K562 treated with DMSO at 1 percent for 48 hours (cell line): ENCODE measurements around the gene C1orf50. TPM values are rescaled to one million over a fixed set of nuclear protein-coding genes. Genes with fewer than 3 reads are reported as not detected.

Source experiments
- total RNA-seq: library from RNA; unstranded; fragments of 300-600 nt; gene quantifications from 2 replicates; pipeline ENCODE4 v1.2.3, GENCODE V29; 2022; ENCODE audit warnings: low replicate concordance; ENCODE audit errors: extremely low read depth

The C1orf50 gene
- not detected in 2 replicates for total RNA-seq

DNA sequence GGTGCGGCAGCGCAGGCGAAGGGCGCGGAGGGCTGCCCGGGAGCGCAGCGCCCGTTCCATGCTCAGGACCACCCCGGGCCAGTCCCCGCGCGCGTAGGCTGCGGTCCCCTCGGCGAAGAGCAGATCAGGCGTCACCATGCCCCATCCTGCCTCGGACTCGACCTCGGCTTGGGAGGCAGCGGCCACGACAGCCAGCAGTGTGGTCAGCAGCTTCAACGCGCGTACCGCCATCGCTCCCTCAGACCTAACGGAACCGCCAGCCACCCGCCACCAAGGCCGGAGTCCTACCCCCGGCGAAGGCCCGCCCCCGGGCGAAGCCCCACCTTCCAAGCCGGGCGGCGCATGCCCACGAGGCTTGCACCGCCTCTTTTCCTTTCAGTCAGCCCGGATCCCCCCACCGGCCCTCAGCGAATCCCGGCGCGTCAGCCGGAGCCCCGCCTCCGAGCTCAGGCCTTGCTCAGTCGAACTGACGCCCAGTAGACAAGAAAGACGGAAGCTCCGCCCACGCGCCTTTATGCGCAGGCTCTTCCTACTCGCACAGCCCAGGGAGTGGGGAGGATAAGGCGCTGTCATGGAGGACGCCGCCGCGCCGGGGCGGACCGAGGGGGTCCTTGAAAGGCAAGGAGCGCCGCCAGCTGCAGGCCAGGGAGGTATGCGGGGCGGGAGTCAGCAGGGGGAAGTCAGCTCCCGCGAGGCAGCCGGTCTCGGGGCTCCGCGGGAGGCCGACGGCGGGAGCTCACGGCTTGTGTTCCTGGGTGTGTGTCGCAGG is at the start of gene C1orf50, which contains the start of gene P3H1:
C1orf50 (plus strand) TSS at position 509 of the 769 bp plus-strand sequence; CDS start at position 572, 63 bp downstream.
P3H1 (minus strand) TSS at position 288 of the 769 bp plus-strand sequence; CDS start at position 231, 57 bp downstream.

GRCh38 chr1:42739753-42740700 is 27.0 kb upstream of the C1orf50 start, which contains the start of gene CLDN19:
TSS of gene CLDN19 (minus strand) at chr1:42740236. CDS start at chr1:42740063, 173 bp downstream.

GRCh38 chr1:42784946-42785693 is 18.1 kb downstream of the C1orf50 start, which contains the start of gene TMEM269:
TSS of gene TMEM269 (plus strand) at chr1:42784991. CDS start at chr1:42789894, 4,903 bp downstream.

DNA sequence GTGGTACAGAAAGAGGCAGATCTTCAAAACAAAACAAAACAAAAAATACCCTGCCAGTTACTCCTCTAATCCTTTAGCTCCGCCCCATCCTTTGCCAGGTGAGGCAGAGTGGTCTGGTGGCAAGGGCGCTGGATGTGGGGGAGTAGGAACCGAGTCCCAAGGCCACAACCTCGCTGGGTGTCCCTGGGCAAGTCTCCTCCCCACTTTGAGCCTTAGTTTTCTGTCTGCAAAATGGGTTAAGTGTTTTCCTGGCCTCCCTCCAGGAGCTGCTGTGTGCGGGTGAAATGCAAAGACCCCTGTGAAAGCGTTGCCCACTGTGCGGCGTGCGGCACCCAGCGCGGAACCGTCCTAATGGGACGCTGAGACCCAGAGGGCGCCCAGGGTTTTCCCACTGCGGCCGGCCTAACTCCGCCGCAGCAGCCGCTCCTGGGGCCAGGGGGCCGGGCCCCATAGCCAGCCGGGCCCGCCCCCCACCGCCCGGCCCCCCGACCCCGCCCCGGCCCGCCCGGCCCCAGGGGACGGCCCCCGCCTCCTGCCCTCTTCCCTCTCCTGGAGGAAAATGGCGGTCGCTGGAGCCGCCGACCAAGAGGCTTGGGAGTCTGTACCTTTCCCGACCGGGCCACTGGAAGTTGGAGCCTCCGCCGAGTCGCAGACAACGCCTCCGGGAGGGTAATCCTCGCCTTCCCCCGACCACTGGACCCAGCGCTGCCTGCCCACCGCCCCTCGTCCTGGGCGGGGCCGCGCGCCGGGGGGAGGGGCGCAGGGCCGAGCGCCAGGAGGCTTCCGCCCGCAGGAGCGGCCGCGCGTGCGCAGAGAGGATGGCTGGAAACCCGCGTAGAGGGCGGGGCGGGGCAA is 49.8 kb downstream of the C1orf50 start, which contains the start of the genes ERMAP and SVBP:
ERMAP (plus strand) TSS at position 538 of the 855 bp plus-strand sequence. CDS start 13,327 bp downstream, outside the sequence.
SVBP (minus strand) TSS at position 813 of the 855 bp plus-strand sequence. CDS start 853 bp downstream, outside the sequence.

Other genes starting within 250 kb of the C1orf50 start
- not detected in 2 replicates for gene PPIH, start 108.8 kb upstream of the C1orf50 start, total RNA-seq
- gene YBX1, start 84.8 kb upstream of the C1orf50 start, total RNA-seq, result 639 and 731 TPM in 2 replicates
- gene CLDN19, start 27.0 kb upstream of the C1orf50 start, total RNA-seq, result not detected in 2 replicates
- gene P3H1, start 221 bp upstream of the C1orf50 start, total RNA-seq, result 281 TPM in 1 of 2 replicates, not detected in the other
- not detected in 2 replicates for gene TMEM269, start 17.7 kb downstream of the C1orf50 start, total RNA-seq
- not detected in 2 replicates for gene ERMAP, start 49.9 kb downstream of the C1orf50 start, total RNA-seq
- not detected in 2 replicates for gene SVBP, start 50.1 kb downstream of the C1orf50 start, total RNA-seq
- gene ZNF691, start 79.4 kb downstream of the C1orf50 start, total RNA-seq, result not detected in 2 replicates
- gene SLC2A1, start 191.6 kb downstream of the C1orf50 start, total RNA-seq, result 1,332 TPM in 1 of 2 replicates, not detected in the other